GM19397 (cell line): Measurements from ENCODE around the gene SLC50A1.

ENCODE experiments used
- ATAC-seq: cut with Tn5 transposase; IDR thresholded peaks from one replicate; pipeline ENCODE4 v1.9.1; 2021; ENCODE audit warnings: mild to moderate bottlenecking, moderate library complexity; ENCODE audit not compliant: unreplicated experiment

SLC50A1 gene

GRCh38 chr1:155182052-155182550, 46.4 kb downstream of the SLC50A1 start:
- no peak for ATAC-seq

- ATAC-seq, result no peak
Measured at GRCh38 chr1:155183775-155184221, 48.1 kb downstream of the SLC50A1 start.

- no peak for ATAC-seq
Measured at GRCh38 chr1:155184351-155184811, 48.7 kb downstream of the SLC50A1 start.

- peak; percentile 64 for ATAC-seq
Measured at GRCh38 chr1:155184835-155185782, 49.5 kb downstream of the SLC50A1 start.

- no peak for ATAC-seq
Measured at GRCh38 chr1:155185783-155186066, 50.1 kb downstream of the SLC50A1 start.

GRCh38 chr1:155186067-155186793, 50.6 kb downstream of the SLC50A1 start:
- ATAC-seq, result no peak

- no peak for ATAC-seq
Measured at GRCh38 chr1:155186794-155187455, 51.3 kb downstream of the SLC50A1 start.

GRCh38 chr1:155187456-155187891, 51.8 kb downstream of the SLC50A1 start:
- no peak for ATAC-seq

- no peak for ATAC-seq
Measured at GRCh38 chr1:155188268-155188667, 52.6 kb downstream of the SLC50A1 start.
